Keratinocyte (primary cell): ENCODE results near the gene RBM19. TPM values are rescaled to one million over a fixed set of nuclear protein-coding genes. Genes with fewer than 3 reads are reported as not detected.

Experiments
- DNase-seq: peaks from one replicate; pipeline ENCODE4 v3.0.0-alpha.2; 2011; ENCODE audit warnings: low read depth, missing footprints, low spot score
- FAIRE-seq: peaks from 2 replicates; lab custom pipeline; 2011; peaks lifted over from hg19 to GRCh38; lab: Jason Lieb, UNC
- H2AFZ ChIP-seq: 2 replicates; pipeline ENCODE4 v1.6.0; 2012; ENCODE audit warnings: low read length, control low read depth, inconsistent platforms; ENCODE audit not compliant: control insufficient read depth
- H3K27ac ChIP-seq: 2 replicates; pipeline ENCODE4 v1.5.1; 2011; ENCODE audit warnings: low read length; ENCODE audit not compliant: control insufficient read depth, insufficient read depth
- H3K27me3 ChIP-seq: 3 replicates; pipeline ENCODE4 v1.6.0; 2011; ENCODE audit warnings: low read length; ENCODE audit not compliant: control insufficient read depth, insufficient read depth; ENCODE audit errors: extremely low read depth
- H3K36me3 ChIP-seq, 2 experiments: 2 replicates in 1 of 2; 3 replicates in 1 of 2; pipeline ENCODE4 v1.5.1; 2011; ENCODE audit warnings: low read length in 2 of 2, mild to moderate bottlenecking in 1 of 2; ENCODE audit not compliant: control insufficient read depth in 2 of 2, insufficient read depth in 2 of 2; ENCODE audit errors: extremely low read depth in 1 of 2
- H3K4me1 ChIP-seq: 3 replicates; pipeline ENCODE4 v1.5.1; 2011; ENCODE audit warnings: low read length; ENCODE audit not compliant: control insufficient read depth, insufficient read depth; ENCODE audit errors: extremely low read depth
- H3K4me2 ChIP-seq: 3 replicates; pipeline ENCODE4 v1.6.0; 2011; ENCODE audit warnings: low read depth, low read length; ENCODE audit not compliant: control insufficient read depth, insufficient read depth; ENCODE audit errors: extremely low read depth
- H3K4me3 ChIP-seq, 3 experiments: fragments of 200-600 bp in 1 of 3; sonication (generic) in 1 of 3; 2 replicates in 2 of 3; 3 replicates in 1 of 3; pipeline ENCODE4 v1.5.1; 2011 to 2016; ENCODE audit warnings: low read length in 3 of 3, mild to moderate bottlenecking in 3 of 3, control low read depth in 2 of 3, inconsistent platforms in 1 of 3, low read depth in 1 of 3, mixed read lengths in 1 of 3, mixed run types in 1 of 3, moderate library complexity in 1 of 3; ENCODE audit not compliant: control insufficient read depth in 2 of 3, insufficient read depth in 2 of 3; ENCODE audit errors: extremely low read depth in 1 of 3
- H3K79me2 ChIP-seq: 2 replicates; pipeline ENCODE4 v1.6.0; 2012; ENCODE audit warnings: low read length; ENCODE audit not compliant: control insufficient read depth, insufficient read depth
- H3K9ac ChIP-seq: 3 replicates; pipeline ENCODE4 v1.6.0; 2011; ENCODE audit warnings: low read length; ENCODE audit not compliant: control insufficient read depth, insufficient read depth; ENCODE audit errors: extremely low read depth
- H3K9me1 ChIP-seq: 3 replicates; pipeline ENCODE4 v1.6.0; 2011; ENCODE audit warnings: low read length; ENCODE audit not compliant: control insufficient read depth, insufficient read depth; ENCODE audit errors: extremely low read depth
- H3K9me3 ChIP-seq: 2 replicates; pipeline ENCODE4 v1.5.1; 2012; ENCODE audit warnings: low read depth, low read length; ENCODE audit not compliant: control insufficient read depth
- H4K20me1 ChIP-seq: 3 replicates; pipeline ENCODE4 v1.6.0; 2011; ENCODE audit warnings: low read length; ENCODE audit not compliant: control insufficient read depth, insufficient read depth; ENCODE audit errors: extremely low read depth
- CTCF ChIP-seq, 3 experiments: IDR thresholded peaks in 1 of 3; conservative IDR thresholded peaks in 1 of 3; optimal IDR thresholded peaks in 1 of 3; 2 replicates in 2 of 3; 3 replicates in 1 of 3; pipeline versions ENCODE3 to v1.5.1; 2011; ENCODE audit warnings: low read length in 3 of 3, mild to moderate bottlenecking in 3 of 3, moderate library complexity in 2 of 3, control low read depth in 1 of 3, inconsistent platforms in 1 of 3; ENCODE audit not compliant: insufficient read depth in 2 of 3; ENCODE audit errors: extremely low read depth in 1 of 3
- EZH2 ChIP-seq: IDR thresholded peaks from one replicate; pipeline ENCODE4 v1.6.1; 2012; ENCODE audit warnings: inconsistent platforms, mild to moderate bottlenecking, low read length, moderate library complexity
- dilution Hi-C: fragments of 300-500 bp; cut with MboI; formaldehyde crosslinking; loops from one replicate; pipeline ENCODE4 v1.7.0; 2020; ENCODE audit warnings: low sequenced_read_pairs; ENCODE audit not compliant: extremely low pct_ligation_motif_present
- polyA plus RNA-seq, 5 experiments: library from polyadenylated mRNA; depleted of rRNA in 3 of 5; stranded (reverse) in 3 of 5; stranded (forward) in 1 of 5; unstranded in 1 of 5; fragments of >200 nt; gene quantifications; 1 replicate in 1 of 5; 2 replicates in 3 of 5; 3 replicates in 1 of 5; pipeline versions ENCODE4 v1.2.1 to v1.2.3, GENCODE V29; 2011 to 2012; ENCODE audit warnings: missing spikeins in 2 of 5, low read depth in 1 of 5, low replicate concordance in 1 of 5

The RBM19 gene
- polyA plus RNA-seq, 1 donor (not counting 4 experiments of a cell fraction or from before 2014, with no cell fraction given), result 14.6 TPM

DNA sequence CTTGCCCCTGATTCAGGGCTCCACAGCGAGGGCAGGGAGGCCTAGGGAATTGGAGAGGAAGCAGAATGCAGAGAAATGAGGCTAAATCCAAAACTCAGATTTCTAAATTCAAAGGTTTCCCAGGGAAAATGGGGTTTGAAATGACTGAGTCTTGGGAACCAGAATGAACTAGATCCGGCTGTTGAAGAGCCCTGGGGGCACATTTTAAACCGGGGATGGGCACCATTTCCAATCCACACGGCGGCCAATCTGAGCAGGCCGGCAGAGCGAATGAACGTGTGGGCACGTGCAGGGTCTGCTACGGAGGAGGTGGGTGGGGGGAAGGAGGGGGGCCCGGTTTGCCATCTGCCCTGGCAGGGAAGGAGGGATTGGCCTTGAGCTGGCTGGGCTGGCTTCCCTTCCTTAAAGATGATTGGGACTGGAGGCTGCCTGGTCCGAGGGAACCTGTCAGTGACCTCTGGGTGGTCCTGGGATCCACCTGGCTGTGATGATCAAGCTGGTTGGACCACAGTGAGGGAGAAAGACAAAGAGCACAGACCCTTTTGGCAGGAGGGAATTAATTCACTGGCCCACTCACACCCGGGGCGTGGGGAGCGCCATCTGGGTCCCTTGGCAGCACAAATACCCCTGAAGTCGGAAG lies 161.0 kb downstream of the RBM19 start:
- no peaks in the 10 kb centered on the region for H3K79me2 ChIP-seq
- H3K4me2 ChIP-seq, result no peak overlapping the region
- TF ChIP-seq CTCF (optimal IDR thresholded peaks at IDR 0.05 in 1 of 3, IDR thresholded peaks at IDR 0.05 in 1 of 3, conservative IDR thresholded peaks at IDR 0.05 in 1 of 3; ENCODE audit: extremely low read depth in 1 of 3, insufficient read depth in 2 of 3, low read length in 3 of 3) (no peak), EZH2 (no peak)
- DNase-seq (no peak), FAIRE-seq (no peak)
- H3K27me3 ChIP-seq, result no peaks in the 10 kb centered on the region
- peaks cover 3% of the 10 kb centered on the region for H3K9me3 ChIP-seq
- dilution Hi-C loops, result no loop called here
- no peaks in the 10 kb centered on the region for H4K20me1 ChIP-seq
- H2AFZ ChIP-seq, result no peak overlapping the region
- H3K27ac ChIP-seq, result no peak overlapping the region
- H3K9ac ChIP-seq, result no peak overlapping the region
- H3K36me3 ChIP-seq, result no peaks in the 10 kb centered on the region
- H3K9me1 ChIP-seq, result no peaks in the 10 kb centered on the region
- peaks cover 2% of the 10 kb centered on the region for H3K4me1 ChIP-seq
- H3K4me3 ChIP-seq, result no peak overlapping the region

GRCh38 chr12:113803759-113804140 lies 162.4 kb downstream of the RBM19 start:
- dilution Hi-C loops, result no loop called here
- Histone ChIP-seq H3K4me1 (peaks cover 2% of the 10 kb centered on the region), H4K20me1 (no peaks in the 10 kb centered on the region)

More at GRCh38 chr12:113803759-113804140, 162.4 kb downstream of the RBM19 start:
- DNase-seq, result no peak
- H3K9ac ChIP-seq, result no peak overlapping the region
- H3K9me1 ChIP-seq, result no peaks in the 10 kb centered on the region
- no peak overlapping the region for H2AFZ ChIP-seq
- H3K4me2 ChIP-seq, result no peak overlapping the region
- FAIRE-seq, result no peak
- H3K27me3 ChIP-seq, result no peaks in the 10 kb centered on the region
- H3K9me3 ChIP-seq, result peaks cover 3% of the 10 kb centered on the region
- H3K4me3 ChIP-seq, result no peak overlapping the region
- H3K27ac ChIP-seq, result no peak overlapping the region
- TF ChIP-seq EZH2 (no peak), CTCF (optimal IDR thresholded peaks at IDR 0.05 in 1 of 3, IDR thresholded peaks at IDR 0.05 in 1 of 3, conservative IDR thresholded peaks at IDR 0.05 in 1 of 3; ENCODE audit: extremely low read depth in 1 of 3, insufficient read depth in 2 of 3, low read length in 3 of 3) (no peak)
- H3K79me2 ChIP-seq, result no peaks in the 10 kb centered on the region
- H3K36me3 ChIP-seq, result no peaks in the 10 kb centered on the region
